Neural cell (in vitro differentiated cells): Measurements from ENCODE around the gene WNT7A. TPM values are rescaled to one million over a fixed set of nuclear protein-coding genes. Genes with fewer than 3 reads are reported as not detected.

Experiments
- H2AFZ ChIP-seq: fragments of 200-600, 300-800 bp; sonication (generic), shearing (Covaris generic); 2 replicates; pipeline ENCODE4 v1.6.0; 2014; ENCODE audit warnings: low read depth, mild to moderate bottlenecking, antibody characterized with exemption, low read length, moderate library complexity
- H3F3A ChIP-seq: fragments of 200-600 bp; shearing (Covaris generic); 2 replicates; pipeline ENCODE4 v1.6.1; 2016; ENCODE audit warnings: mild to moderate bottlenecking, moderate library complexity, mixed read lengths, antibody characterized with exemption, low read length; ENCODE audit not compliant: insufficient read depth, poor library complexity, severe bottlenecking
- H3K27ac ChIP-seq: fragments of 200-600, 300-800 bp; sonication (generic), shearing (Covaris generic); 2 replicates; pipeline ENCODE4 v1.5.1; 2014; ENCODE audit warnings: mild to moderate bottlenecking, low read length, moderate library complexity
- H3K27me3 ChIP-seq: fragments of 300-800, 200-600 bp; sonication (generic), shearing (Covaris generic); 2 replicates; pipeline ENCODE4 v1.6.0; 2014; ENCODE audit warnings: mild to moderate bottlenecking, low read depth, low read length, moderate library complexity; ENCODE audit not compliant: insufficient read depth
- H3K36me3 ChIP-seq: fragments of 300-800, 200-600 bp; sonication (generic), shearing (Covaris generic); 2 replicates; pipeline ENCODE4 v1.5.1; 2014; ENCODE audit warnings: mild to moderate bottlenecking, antibody characterized with exemption, low read length, moderate library complexity; ENCODE audit not compliant: insufficient read depth
- H3K4me2 ChIP-seq: fragments of 300-800, 200-600 bp; sonication (generic), shearing (Covaris generic); 2 replicates; pipeline ENCODE4 v1.6.0; 2014; ENCODE audit warnings: mild to moderate bottlenecking, low read length
- H3K4me3 ChIP-seq: fragments of 300-800, 200-600 bp; sonication (generic), shearing (Covaris generic); 2 replicates; pipeline ENCODE4 v1.5.1; 2014; ENCODE audit warnings: mild to moderate bottlenecking, low read length, moderate library complexity
- H3K79me2 ChIP-seq: fragments of 200-600 bp; shearing (Covaris generic); replicated peaks from 2 replicates; pipeline ENCODE4 v1.6.0; 2014; ENCODE audit warnings: mild to moderate bottlenecking, low read length, moderate library complexity; ENCODE audit not compliant: insufficient read depth
- H3K9ac ChIP-seq: fragments of 300-800, 200-600 bp; sonication (generic), shearing (Covaris generic); 2 replicates; pipeline ENCODE4 v1.6.1; 2016; ENCODE audit warnings: mild to moderate bottlenecking, low read length, mixed read lengths
- H3K9me2 ChIP-seq: fragments of 200-600 bp; shearing (Covaris generic); 2 replicates; pipeline ENCODE4 v1.6.1; 2016; ENCODE audit warnings: mild to moderate bottlenecking, low read length, mixed read lengths; ENCODE audit not compliant: insufficient read depth
- H3K9me3 ChIP-seq: fragments of 200-600, 300-800 bp; sonication (generic), shearing (Covaris generic); 2 replicates; pipeline ENCODE4 v1.6.1; 2016; ENCODE audit warnings: mild to moderate bottlenecking, mixed run types, low read length, moderate library complexity, mixed read lengths
- H4K20me1 ChIP-seq: fragments of 200-600 bp; shearing (Covaris generic); 2 replicates; pipeline ENCODE4 v1.6.1; 2016; ENCODE audit warnings: mild to moderate bottlenecking, mixed run types; ENCODE audit not compliant: insufficient read depth
- EP300 ChIP-seq: fragments of 450-650 bp; conservative IDR thresholded peaks from 2 replicates; pipeline ENCODE4 v1.6.1; 2014; ENCODE audit warnings: antibody characterized with exemption, mild to moderate bottlenecking, moderate library complexity; ENCODE audit not compliant: poor library complexity, severe bottlenecking
- MXI1 ChIP-seq: fragments of 450-650 bp; conservative IDR thresholded peaks from 2 replicates; pipeline ENCODE4 v1.6.1; 2014; ENCODE audit warnings: antibody characterized with exemption, mild to moderate bottlenecking; ENCODE audit not compliant: poor library complexity, severe bottlenecking
- POLR2AphosphoS5 ChIP-seq: IDR thresholded peaks from 2 replicates; pipeline ENCODE4 v1.6.1; 2012
- RAD21 ChIP-seq: fragments of 450-650 bp; conservative IDR thresholded peaks from 2 replicates; pipeline ENCODE4 v1.6.1; 2014; ENCODE audit warnings: antibody characterized with exemption, mild to moderate bottlenecking, moderate library complexity
- SMC3 ChIP-seq: fragments of 450-650 bp; conservative IDR thresholded peaks from 2 replicates; pipeline ENCODE4 v1.6.1; 2014; ENCODE audit warnings: antibody characterized with exemption, mild to moderate bottlenecking, moderate library complexity; ENCODE audit not compliant: poor library complexity
- TAF1 ChIP-seq: IDR thresholded peaks from 2 replicates; pipeline ENCODE4 v1.6.1; 2012; ENCODE audit warnings: low read depth
- polyA plus RNA-seq: library from polyadenylated mRNA; depleted of rRNA; stranded (reverse); fragments of >200 nt; gene quantifications from 2 replicates; pipeline ENCODE4 v1.2.3, GENCODE V29; 2014
- TF ChIP-seq, protein P1 (sequence below): fragments of 450-650 bp; IDR thresholded peaks from 2 replicates; pipeline ENCODE4 v1.5.1; 2014; ENCODE audit warnings: antibody characterized with exemption, mild to moderate bottlenecking, moderate library complexity; ENCODE audit not compliant: poor library complexity, severe bottlenecking

The WNT7A gene
- polyA plus RNA-seq, 1 donor from 2014 or later: 13.3 TPM

GRCh38 chr3:13853978-13854296 lies 25.9 kb downstream of the WNT7A start:
- no peaks in the 10 kb centered on the region for H3K9me2 ChIP-seq
- no peaks in the 10 kb centered on the region for H4K20me1 ChIP-seq
- H3K9ac ChIP-seq: no peak overlapping the region
- TF ChIP-seq, protein P1, sequence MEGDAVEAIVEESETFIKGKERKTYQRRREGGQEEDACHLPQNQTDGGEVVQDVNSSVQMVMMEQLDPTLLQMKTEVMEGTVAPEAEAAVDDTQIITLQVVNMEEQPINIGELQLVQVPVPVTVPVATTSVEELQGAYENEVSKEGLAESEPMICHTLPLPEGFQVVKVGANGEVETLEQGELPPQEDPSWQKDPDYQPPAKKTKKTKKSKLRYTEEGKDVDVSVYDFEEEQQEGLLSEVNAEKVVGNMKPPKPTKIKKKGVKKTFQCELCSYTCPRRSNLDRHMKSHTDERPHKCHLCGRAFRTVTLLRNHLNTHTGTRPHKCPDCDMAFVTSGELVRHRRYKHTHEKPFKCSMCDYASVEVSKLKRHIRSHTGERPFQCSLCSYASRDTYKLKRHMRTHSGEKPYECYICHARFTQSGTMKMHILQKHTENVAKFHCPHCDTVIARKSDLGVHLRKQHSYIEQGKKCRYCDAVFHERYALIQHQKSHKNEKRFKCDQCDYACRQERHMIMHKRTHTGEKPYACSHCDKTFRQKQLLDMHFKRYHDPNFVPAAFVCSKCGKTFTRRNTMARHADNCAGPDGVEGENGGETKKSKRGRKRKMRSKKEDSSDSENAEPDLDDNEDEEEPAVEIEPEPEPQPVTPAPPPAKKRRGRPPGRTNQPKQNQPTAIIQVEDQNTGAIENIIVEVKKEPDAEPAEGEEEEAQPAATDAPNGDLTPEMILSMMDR: no peak
- TF ChIP-seq TAF1: no peak
- TF ChIP-seq EP300: no peak
- TF ChIP-seq POLR2AphosphoS5: no peak
- no peaks in the 10 kb centered on the region for H3F3A ChIP-seq
- H3K4me3 ChIP-seq: no peak overlapping the region
- no peak overlapping the region for H3K27ac ChIP-seq
- H3K9me3 ChIP-seq: no peaks in the 10 kb centered on the region
- H2AFZ ChIP-seq: no peak overlapping the region
- no peak overlapping the region for H3K4me2 ChIP-seq
- no peaks in the 10 kb centered on the region for H3K27me3 ChIP-seq
- no peaks in the 10 kb centered on the region for H3K79me2 ChIP-seq
- no peaks in the 10 kb centered on the region for H3K36me3 ChIP-seq

DNA sequence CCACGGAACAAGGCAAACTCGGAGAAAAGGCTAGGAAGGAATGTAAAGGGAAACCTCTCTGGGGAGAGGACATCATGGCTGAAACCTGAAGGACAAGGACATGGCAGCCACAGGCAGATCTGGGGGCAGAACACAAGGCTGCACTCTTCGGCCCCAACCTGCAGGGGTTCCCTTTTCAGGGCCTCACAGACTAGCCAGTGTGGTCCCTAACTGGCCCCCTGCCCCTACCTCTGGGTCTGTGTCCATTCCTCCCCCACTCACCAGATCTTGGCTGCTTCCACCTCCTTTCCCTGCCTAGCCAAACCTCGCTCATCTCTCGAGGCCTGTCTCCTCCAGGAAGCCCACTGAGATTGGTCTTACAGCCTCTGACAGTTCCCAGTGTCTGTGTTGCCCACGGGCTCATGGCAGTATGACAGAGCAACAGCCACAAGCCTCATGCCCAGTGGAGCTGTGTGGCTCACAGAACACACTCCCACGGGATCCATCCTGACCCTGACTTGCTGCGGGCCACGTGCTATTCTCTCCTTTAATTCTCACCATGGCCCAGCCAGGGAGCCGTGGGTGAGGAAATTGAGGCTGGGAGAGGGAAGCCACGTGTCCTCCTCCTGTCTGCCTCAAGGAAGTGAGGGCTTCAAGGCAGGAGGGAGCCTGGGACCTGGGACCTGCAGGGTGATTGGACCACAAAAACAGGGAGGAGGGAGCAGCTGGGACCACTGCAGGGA lies 26.5 kb downstream of the WNT7A start:
- no peaks in the 10 kb centered on the region for H3K9me2 ChIP-seq
- H3K36me3 ChIP-seq: no peaks in the 10 kb centered on the region
- no peak for TF ChIP-seq MXI1
- no peak for TF ChIP-seq POLR2AphosphoS5
- TF ChIP-seq SMC3: no peak
- no peak for TF ChIP-seq EP300
- TF ChIP-seq, protein P1: no peak
- TF ChIP-seq RAD21: no peak
- no peak for TF ChIP-seq TAF1
- no peaks in the 10 kb centered on the region for H4K20me1 ChIP-seq
- no peak overlapping the region for H3K9ac ChIP-seq
- no peaks in the 10 kb centered on the region for H3K9me3 ChIP-seq
- H3K4me3 ChIP-seq: no peak overlapping the region
- no peak overlapping the region for H2AFZ ChIP-seq
- H3K4me2 ChIP-seq: no peak overlapping the region
- no peaks in the 10 kb centered on the region for H3K79me2 ChIP-seq
- H3K27ac ChIP-seq: no peak overlapping the region
- no peaks in the 10 kb centered on the region for H3K27me3 ChIP-seq
- H3F3A ChIP-seq: no peaks in the 10 kb centered on the region

DNA sequence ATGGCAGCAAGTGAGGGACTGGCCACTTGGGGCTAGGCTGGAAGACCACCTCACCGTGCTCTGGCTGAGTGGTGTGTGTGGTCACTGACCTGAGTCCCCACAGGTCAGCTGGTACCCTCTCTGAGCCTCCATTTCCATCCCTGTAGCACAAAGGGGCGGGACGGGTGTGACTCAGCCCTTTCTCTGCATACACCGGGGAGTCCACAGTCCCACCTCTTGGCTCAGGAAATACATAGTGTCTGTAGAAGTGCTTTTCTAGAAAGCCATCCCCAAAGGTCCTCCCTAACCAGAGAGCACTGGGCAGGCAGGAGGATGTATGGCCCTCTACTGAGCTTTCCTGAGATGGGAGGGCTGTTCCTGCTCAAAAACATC lies 27.2 kb downstream of the WNT7A start:
- Histone ChIP-seq H3K36me3 (no peaks in the 10 kb centered on the region), H4K20me1 (no peaks in the 10 kb centered on the region), H3K27me3 (no peaks in the 10 kb centered on the region), H3F3A (no peaks in the 10 kb centered on the region), H3K9me3 (no peaks in the 10 kb centered on the region), H3K79me2 (no peaks in the 10 kb centered on the region), H3K9me2 (no peaks in the 10 kb centered on the region), H3K4me3 (no peak overlapping the region), H3K9ac (no peak overlapping the region), H3K27ac (no peak overlapping the region), H2AFZ (no peak overlapping the region), H3K4me2 (no peak overlapping the region)
- TF ChIP-seq RAD21: no peak
